NCI-H2196 treated with DMSO at 0.1 percent for 48 hours (cell line): ENCODE data around the gene CLPTM1L.

Experiments
- DNase-seq: peaks from one replicate; lab custom pipeline; 2025; ENCODE audit not compliant: unreplicated experiment; lab: John Stamatoyannopoulos, UW

Gene CLPTM1L

DNA sequence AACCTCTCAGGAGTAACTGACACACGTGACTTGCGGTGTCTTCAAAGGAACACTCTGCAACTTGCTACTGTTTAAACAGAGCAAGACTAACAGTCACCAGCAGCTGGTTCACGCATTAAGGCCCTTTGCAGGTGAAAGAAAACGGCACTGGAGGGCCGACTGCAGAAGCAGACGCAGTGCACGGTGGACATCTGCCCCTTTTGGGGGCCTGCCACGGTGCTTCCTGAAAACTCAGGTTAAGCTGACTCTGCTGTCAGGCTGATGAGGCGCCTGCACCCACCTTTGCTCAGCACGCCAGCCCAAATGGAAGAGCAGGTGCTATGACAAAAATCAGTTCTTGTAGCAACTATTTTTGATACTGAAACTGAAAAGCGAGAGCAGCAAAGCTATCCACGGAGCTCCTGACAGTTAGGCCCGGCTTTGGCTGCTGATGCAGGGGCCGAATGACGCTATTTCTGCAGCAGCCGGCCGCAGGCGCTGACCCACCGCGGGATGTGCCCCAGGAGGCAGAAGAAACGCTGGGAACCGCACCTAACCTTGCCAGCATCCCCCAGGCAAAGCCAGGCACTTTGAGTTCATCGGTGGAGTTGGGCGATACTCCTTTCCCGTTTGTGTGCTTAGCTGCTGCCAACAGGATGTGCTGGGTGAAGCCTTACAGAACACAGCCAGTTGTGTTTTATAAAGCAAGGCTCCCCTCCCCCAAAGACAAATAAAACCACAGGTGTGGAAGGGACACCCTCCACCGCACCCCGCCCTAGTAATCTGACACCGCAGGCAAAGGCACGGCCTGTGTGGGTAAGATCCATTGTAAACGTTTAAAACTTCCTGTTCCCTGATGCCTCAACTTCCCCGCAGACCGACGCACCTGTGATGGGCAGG, 29.0 kb downstream of the CLPTM1L start:
- DNase-seq = peak; percentile 95

DNA sequence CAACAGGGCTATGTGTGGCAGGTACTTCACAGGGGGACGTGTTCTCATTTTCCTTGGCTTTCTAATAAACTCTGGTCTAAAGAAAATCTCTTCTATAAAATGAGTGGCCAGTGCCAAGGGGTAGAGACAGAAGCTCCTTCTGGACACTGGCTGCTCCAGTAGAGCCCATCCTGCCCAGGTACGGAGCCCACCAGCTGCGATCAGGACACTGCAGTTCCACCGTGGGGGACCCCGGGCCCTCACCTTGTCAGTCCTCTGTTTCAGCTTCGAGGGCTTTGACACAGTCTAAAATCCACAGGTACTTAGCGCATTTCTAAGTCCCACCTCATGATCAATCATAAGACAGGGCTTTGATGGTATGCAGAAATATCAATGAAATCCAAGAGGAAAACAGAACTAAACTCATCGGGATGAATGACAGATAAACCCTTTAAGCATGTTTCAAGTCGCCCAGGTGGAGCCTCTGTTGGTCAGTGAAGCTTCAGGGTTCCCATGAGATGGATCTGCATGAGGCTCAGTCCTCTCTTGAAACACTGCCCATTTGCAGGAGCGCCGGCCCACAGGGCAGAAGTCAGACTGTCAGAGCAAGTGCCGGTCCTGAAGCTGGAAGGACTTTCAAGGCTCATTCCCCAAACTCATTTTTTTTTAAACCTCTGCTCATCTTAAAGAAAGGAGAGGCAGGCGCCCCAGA, 29.7 kb downstream of the CLPTM1L start:
- no peak for DNase-seq

GRCh38 chr5:1314564-1314982, 30.3 kb downstream of the CLPTM1L start:
- no peak for DNase-seq

- no peak for DNase-seq
Observed at GRCh38 chr5:1312993-1313833, 31.7 kb downstream of the CLPTM1L start.

DNA sequence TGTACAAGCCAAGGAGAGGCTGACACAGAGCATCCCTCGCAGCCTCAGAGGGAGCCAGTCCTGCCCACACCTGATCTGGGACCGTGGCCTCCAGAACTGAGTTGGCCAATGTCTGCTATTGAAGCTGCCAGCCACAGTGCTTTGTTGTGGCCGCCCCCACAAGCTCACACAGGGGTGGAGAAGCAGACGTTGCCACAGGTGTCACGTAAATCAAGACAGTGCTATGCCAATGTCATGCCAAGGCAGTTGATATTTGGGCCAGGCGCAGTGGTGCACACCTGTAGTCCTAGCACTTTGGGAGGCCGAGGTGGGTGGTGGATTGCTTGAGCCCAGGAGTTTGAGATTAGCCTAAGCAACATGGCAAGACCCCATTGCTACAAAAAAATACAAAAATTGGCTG, 32.7 kb downstream of the CLPTM1L start:
- no peak for DNase-seq

- DNase-seq = no peak
Observed at GRCh38 chr5:1311439-1312055, 33.4 kb downstream of the CLPTM1L start.

DNA sequence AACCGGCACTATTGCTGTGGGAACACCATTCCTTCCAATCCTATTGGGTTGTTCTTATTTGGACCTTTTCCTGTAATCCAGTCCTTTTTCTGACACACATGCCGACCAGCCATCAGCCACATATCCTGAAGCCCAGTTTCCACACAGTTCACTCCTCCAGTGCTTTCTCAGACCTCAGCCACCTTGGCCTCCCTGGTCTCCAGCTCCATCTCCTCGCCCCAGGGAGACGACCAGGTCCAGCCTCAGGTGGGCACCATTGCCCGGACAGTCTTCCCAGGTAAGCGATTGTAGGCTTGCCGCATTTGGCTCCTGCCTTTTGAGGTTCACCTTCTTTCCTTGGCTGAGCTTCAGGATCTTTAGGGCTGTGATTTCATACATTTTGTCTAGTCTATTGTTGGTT, 34.8 kb downstream of the CLPTM1L start:
- no peak for DNase-seq

DNA sequence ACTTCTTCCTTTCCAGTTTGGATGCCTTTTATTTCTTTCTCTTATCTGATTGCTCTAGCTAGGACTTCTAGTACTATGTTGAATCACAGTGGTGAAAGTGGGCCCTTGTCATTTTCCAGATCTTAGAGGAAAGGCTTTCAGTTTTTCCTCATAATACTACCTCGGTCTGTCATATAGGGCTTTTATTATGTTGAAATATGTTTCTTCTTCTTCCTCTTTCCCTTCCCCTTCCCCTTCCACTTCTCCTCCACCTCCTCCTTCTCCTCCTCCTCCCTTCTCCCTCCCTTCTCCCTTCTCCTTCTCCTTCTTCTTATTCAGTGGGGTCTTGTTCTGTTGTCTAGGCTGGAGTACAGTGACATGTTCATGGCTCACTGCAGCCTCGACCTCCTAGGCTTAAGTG, 40.9 kb downstream of the CLPTM1L start:
- no peak for DNase-seq

GRCh38 chr5:1302258-1302657, 42.6 kb downstream of the CLPTM1L start:
- DNase-seq = no peak

DNA sequence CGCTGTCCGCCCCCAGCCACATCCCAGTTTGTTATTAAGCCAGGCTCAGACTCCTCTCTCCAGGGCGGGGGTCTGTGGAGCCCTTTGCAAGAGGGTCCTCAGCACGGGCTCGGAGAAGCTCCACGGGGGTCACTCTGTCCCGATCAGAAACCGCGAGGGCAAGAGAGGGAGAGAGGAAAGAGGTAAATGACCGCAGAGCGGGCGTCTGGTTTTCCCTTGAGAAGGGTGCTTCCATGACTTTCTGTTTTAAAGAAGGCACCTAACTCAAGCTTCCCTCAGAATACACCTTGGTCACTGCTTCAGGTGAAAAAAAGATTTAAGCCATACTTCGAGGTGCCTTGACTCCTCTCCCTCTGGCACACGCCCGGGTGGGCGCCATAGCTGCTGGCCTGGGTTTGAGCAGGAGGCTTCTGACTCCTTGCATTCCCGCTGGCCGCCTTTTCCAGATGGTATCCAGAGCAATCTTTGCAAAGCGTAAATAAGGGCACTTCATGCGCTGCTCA, 44.3 kb downstream of the CLPTM1L start:
- DNase-seq = no peak

- no peak for DNase-seq
Observed at GRCh38 chr5:1299961-1300360, 44.9 kb downstream of the CLPTM1L start.

- no peak for DNase-seq
Observed at GRCh38 chr5:1299511-1299850, 45.4 kb downstream of the CLPTM1L start.

GRCh38 chr5:1298723-1299510, 46.0 kb downstream of the CLPTM1L start:
- no peak for DNase-seq

GRCh38 chr5:1298067-1298551, 46.8 kb downstream of the CLPTM1L start:
- DNase-seq = no peak

- DNase-seq = no peak
Observed at GRCh38 chr5:1297243-1297642, 47.7 kb downstream of the CLPTM1L start.

- no peak for DNase-seq
Observed at GRCh38 chr5:1295650-1296037, 49.3 kb downstream of the CLPTM1L start.

DNA sequence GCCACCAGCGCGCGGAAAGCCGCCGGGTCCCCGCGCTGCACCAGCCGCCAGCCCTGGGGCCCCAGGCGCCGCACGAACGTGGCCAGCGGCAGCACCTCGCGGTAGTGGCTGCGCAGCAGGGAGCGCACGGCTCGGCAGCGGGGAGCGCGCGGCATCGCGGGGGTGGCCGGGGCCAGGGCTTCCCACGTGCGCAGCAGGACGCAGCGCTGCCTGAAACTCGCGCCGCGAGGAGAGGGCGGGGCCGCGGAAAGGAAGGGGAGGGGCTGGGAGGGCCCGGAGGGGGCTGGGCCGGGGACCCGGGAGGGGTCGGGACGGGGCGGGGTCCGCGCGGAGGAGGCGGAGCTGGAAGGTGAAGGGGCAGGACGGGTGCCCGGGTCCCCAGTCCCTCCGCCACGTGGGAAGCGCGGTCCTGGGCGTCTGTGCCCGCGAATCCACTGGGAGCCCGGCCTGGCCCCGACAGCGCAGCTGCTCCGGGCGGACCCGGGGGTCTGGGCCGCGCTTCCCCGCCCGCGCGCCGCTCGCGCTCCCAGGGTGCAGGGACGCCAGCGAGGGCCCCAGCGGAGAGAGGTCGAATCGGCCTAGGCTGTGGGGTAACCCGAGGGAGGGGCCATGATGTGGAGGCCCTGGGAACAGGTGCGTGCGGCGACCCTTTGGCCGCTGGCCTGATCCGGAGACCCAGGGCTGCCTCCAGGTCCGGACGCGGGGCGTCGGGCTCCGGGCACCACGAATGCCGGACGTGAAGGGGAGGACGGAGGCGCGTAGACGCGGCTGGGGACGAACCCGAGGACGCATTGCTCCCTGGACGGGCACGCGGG, 49.9 kb downstream of the CLPTM1L start, which contains the start of gene TERT:
TERT (minus strand) TSS at position 234 of the 815 bp plus-strand sequence; CDS start at position 155, 79 bp downstream.
- no peak for DNase-seq

DNA sequence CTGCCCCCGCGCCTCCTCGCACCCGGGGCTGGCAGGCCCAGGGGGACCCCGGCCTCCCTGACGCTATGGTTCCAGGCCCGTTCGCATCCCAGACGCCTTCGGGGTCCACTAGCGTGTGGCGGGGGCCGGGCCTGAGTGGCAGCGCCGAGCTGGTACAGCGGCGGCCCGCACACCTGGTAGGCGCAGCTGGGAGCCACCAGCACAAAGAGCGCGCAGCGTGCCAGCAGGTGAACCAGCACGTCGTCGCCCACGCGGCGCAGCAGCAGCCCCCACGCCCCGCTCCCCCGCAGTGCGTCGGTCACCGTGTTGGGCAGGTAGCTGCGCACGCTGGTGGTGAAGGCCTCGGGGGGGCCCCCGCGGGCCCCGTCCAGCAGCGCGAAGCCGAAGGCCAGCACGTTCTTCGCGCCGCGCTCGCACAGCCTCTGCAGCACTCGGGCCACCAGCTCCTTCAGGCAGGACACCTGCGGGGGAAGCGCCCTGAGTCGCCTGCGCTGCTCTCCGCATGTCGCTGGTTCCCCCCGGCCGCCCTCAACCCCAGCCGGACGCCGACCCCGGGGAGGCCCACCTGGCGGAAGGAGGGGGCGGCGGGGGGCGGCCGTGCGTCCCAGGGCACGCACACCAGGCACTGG, 50.6 kb downstream of the CLPTM1L start:
- DNase-seq = no peak
